Body of pancreas (tissue), 4 donors: ENCODE results near the gene UBR4. TPM values are rescaled to one million over a fixed set of nuclear protein-coding genes. Genes with fewer than 3 reads are reported as not detected.

ENCODE experiments used
- ATAC-seq: fragments of 150-250 bp; one replicate; pipeline ENCODE4 v1.9.1; 2016
- DNase-seq, 4 donors: peaks; one replicate each; pipeline ENCODE4 v3.0.0-alpha.2; 2019
- H3K27ac ChIP-seq, 4 donors: fragments of 200-600 bp; sonication (generic); 1 replicate in 3 of 4; 2 replicates in 1 of 4; pipeline versions ENCODE4 v1.5.1 to v1.6.1; 2016 to 2019; ENCODE audit warnings: mild to moderate bottlenecking in 1 of 4, mixed read lengths in 1 of 4, moderate library complexity in 1 of 4
- H3K27me3 ChIP-seq, 2 donors: fragments of 200-600 bp; sonication (generic); one replicate each; pipeline ENCODE4 v1.6.0; 2016; ENCODE audit warnings: mild to moderate bottlenecking in 1 of 2
- H3K36me3 ChIP-seq, 2 donors: fragments of 200-600 bp; sonication (generic); replicated peaks in 1 of 2; 2 replicates each; pipeline ENCODE4 v1.5.1; 2016; ENCODE audit warnings: low read depth in 2 of 2; ENCODE audit not compliant: insufficient read depth in 1 of 2
- H3K4me1 ChIP-seq: fragments of 200-600 bp; sonication (generic); one replicate; pipeline ENCODE4 v1.6.0; 2016
- H3K4me3 ChIP-seq, 2 donors: fragments of 200-600 bp; sonication (generic); 1 replicate in 1 of 2; 2 replicates in 1 of 2; pipeline ENCODE4 v1.5.1; 2016 to 2019
- H3K9me3 ChIP-seq, 3 donors: fragments of 200-600 bp; sonication (generic); 1 replicate in 2 of 3; 2 replicates in 1 of 3; pipeline ENCODE4 v1.5.1; 2016
- POLR2A ChIP-seq, 3 donors: fragments of 450-650 bp; IDR thresholded peaks; one replicate each; pipeline ENCODE4 v1.6.1; 2016; ENCODE audit warnings: antibody characterized with exemption in 3 of 3, mild to moderate bottlenecking in 2 of 3
- WGBS, 2 donors: methylation state at CpG; one replicate each; pipeline ENCODE4 v1.1.5; 2017; 5-methylcytosine and 5-hydroxymethylcytosine counted together
- intact Hi-C: fragments of 100-400 bp; cut with DNase I; formaldehyde crosslinking; loops from one replicate; pipeline ENCODE4 v1.15.1; 2023
- total RNA-seq, 2 donors: library from RNA; depleted of rRNA; stranded (reverse); fragments of >200 nt; gene quantifications; one replicate each; pipeline ENCODE4 v1.1.0, GENCODE V29; 2016
- TF ChIP-seq, protein P1 (sequence below), 7 experiments: fragments of 450-650 bp in 4 of 7; fragments of 200-600 bp in 3 of 7; sonication (generic) in 3 of 7; IDR thresholded peaks; one replicate each; pipeline ENCODE4 v1.5.1; 2016 to 2019; ENCODE audit warnings: antibody characterized with exemption in 7 of 7

The UBR4 gene
- total RNA-seq, 2 donors from 2014 or later, result 84.4 to 87.4 TPM

DNA sequence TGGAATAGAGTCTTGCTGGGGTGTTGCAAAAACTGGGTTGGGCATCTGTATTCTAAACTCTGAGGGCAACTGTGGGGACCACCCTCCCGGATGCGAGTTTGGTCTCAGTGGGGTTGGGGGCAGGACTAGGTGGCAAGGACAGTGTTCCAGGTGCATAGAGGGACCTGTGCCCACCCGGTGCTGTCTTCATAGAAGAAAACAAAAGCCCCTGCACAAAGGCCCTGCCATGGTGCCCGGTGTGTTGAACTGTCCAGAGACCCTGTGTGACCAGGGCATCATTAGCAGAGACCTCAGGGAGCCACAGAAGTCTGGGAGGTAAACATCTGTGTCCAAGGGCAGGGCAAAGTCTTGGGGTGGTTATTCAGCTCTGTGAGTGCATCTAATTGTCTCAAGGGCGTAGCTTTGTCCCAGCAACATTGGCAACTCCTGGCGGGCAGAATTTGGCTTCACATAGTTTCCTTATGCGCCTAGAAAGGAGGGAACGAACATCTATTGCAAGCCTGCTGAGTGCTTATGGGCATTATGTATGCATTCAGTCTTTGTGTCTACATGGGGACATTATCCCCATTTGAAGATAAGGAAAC lies 181.4 kb downstream of the UBR4 start:
- Histone ChIP-seq H3K9me3 (no peaks in the 10 kb centered on the region), H3K4me3 (no peak overlapping the region), H3K36me3 (no peaks in the 10 kb centered on the region), H3K27me3 (no peaks in the 10 kb centered on the region), H3K4me1 (no peaks in the 10 kb centered on the region), H3K27ac (no peak overlapping the region)
- ATAC-seq (no peak), DNase-seq (peak in 1 of 4 donors; percentile 4)
- intact Hi-C loops, result no loop called here
- whole genome bisulfite sequencing, 2 donors, result 77 to 84% methylated on average over 8 of the region's 8 CpGs
- TF ChIP-seq, protein P1, sequence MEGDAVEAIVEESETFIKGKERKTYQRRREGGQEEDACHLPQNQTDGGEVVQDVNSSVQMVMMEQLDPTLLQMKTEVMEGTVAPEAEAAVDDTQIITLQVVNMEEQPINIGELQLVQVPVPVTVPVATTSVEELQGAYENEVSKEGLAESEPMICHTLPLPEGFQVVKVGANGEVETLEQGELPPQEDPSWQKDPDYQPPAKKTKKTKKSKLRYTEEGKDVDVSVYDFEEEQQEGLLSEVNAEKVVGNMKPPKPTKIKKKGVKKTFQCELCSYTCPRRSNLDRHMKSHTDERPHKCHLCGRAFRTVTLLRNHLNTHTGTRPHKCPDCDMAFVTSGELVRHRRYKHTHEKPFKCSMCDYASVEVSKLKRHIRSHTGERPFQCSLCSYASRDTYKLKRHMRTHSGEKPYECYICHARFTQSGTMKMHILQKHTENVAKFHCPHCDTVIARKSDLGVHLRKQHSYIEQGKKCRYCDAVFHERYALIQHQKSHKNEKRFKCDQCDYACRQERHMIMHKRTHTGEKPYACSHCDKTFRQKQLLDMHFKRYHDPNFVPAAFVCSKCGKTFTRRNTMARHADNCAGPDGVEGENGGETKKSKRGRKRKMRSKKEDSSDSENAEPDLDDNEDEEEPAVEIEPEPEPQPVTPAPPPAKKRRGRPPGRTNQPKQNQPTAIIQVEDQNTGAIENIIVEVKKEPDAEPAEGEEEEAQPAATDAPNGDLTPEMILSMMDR (IDR thresholded peaks at IDR 0.05), result no peak
- TF ChIP-seq POLR2A (IDR thresholded peaks at IDR 0.05), result no peak

DNA sequence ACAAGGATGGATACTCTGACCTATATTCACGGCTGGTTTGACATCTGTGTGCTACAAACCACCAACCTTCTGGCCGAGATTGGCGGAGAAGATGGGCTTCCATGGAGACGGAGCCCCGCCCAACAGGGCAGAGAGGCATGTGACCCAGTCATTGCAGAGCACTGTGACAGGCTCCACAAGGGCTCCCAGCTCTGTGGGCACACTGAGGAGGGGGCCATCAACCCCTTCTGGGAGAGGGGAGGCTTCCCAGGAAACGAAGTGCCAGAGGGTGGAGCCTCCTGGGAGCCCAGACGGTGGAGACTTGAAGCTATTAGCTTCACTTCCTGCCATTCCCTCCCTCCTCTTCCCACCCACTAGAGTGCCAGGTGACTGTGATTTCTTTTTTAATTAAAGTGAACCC lies 182.0 kb downstream of the UBR4 start:
- no peaks in the 10 kb centered on the region for H3K4me1 ChIP-seq
- H3K4me3 ChIP-seq, result no peak overlapping the region
- intact Hi-C loops, result no loop called here
- H3K27ac ChIP-seq, result no peak overlapping the region
- H3K9me3 ChIP-seq, result no peaks in the 10 kb centered on the region
- 60 to 61% methylated on average over 7 of the region's 7 CpGs for WGBS, 2 donors
- no peak for ATAC-seq
- H3K36me3 ChIP-seq, result no peaks in the 10 kb centered on the region
- no peaks in the 10 kb centered on the region for H3K27me3 ChIP-seq
- DNase-seq, result peak in 1 of 4 donors; percentile 8
- TF ChIP-seq, protein P1 (IDR thresholded peaks at IDR 0.05), result no peak
- TF ChIP-seq POLR2A (IDR thresholded peaks at IDR 0.05), result no peak

Other genes with a start within 250 kb of the UBR4 start
- 10 to 100 TPM; 15.3 to 23.7 TPM for gene EMC1, start 41.3 kb upstream of the UBR4 start, total RNA-seq
- 10 to 100 TPM; 17.6 to 27.7 TPM for gene MRTO4, start 41.5 kb upstream of the UBR4 start, total RNA-seq
- gene AKR7A3, start 78.5 kb upstream of the UBR4 start, total RNA-seq, result 100 to 1,000 TPM in 1 of 2 donors, 10 to 100 TPM in 1; 57.4 to 479 TPM
- gene AKR7A2, start 101.9 kb upstream of the UBR4 start, total RNA-seq, result 10 to 100 TPM; 24.1 to 45.1 TPM
- gene SLC66A1, start 102.1 kb upstream of the UBR4 start, total RNA-seq, result 10 to 100 TPM in 1 of 2 donors, 1 to 10 TPM in 1; 9.6 to 23.4 TPM